ENCODE measurements around the gene LRRC3. TPM values are rescaled to one million over a fixed set of nuclear protein-coding genes. Genes with fewer than 3 reads are reported as not detected.
A peak's percentile ranks its signal among the peaks of the same experiment; 100 is the strongest.

The LRRC3 gene
- total and polyA plus RNA-seq, 4 donors, result 0.63 to 5.3 (median 1.5) TPM

DNA sequence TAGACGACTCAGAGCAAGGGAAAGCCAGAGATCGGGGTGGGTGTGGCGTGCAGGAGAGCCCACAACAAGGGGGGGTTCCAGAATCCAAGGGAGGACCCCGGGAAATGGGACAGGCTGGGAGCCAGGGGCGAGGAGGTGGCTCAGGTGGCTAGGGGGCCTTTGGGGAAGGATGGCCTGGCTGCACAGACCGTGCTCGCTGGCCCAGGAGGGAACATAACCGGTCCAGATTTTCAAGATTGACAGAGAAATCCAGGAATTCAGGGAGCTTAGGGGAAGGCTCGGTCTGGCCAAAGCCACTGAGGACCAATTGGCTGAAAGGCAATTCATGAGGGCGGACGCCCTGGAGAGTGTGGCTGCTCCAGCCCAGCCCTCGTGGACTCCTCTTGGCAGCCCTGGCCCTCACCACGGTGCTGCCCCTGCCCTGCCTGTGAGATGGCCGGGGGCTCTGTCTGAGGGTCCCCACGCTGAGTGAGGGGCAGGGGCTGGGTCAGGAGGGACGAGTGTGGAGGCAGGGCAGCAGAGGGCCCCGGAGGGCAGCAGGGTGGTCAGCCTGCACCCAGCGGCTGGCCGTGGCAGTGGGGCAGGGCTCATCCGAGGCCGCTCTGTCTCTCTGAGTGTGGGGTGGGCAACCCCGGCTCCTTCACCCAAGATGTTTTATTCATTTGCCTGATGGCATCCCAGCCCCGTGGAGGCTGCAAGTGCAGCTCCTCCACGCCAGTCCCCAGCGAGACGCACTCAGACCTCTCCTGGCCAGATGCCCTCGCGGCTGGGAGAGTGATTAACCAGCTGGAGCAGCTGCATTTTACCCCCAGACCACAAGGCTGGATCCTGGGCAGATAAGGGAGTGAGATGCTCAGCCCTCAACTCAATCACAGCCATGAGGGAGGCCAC is 5.6 kb upstream of the LRRC3 start:
- Histone ChIP-seq H3K4me1 (ENCODE audit: control insufficient read depth in 1 of 2, insufficient read depth in 2 of 2, low read length in 2 of 2) (no peaks in the 10 kb centered on the region), H3K9me3 (ENCODE audit: control insufficient read depth, low read length) (no peaks in the 10 kb centered on the region), H3K36me3 (ENCODE audit: control insufficient read depth in 1 of 2, insufficient read depth in 2 of 2, low read length in 1 of 2) (no peaks in the 10 kb centered on the region), H3K4me3 (ENCODE audit: low read length in 2 of 2) (no peak overlapping the region), H3K27me3 (ENCODE audit: control insufficient read depth in 1 of 2, insufficient read depth in 2 of 2, low read length in 1 of 2) (no peaks in the 10 kb centered on the region), H3K27ac (ENCODE audit: low read depth in 1 of 2, low read length in 2 of 2) (no peak overlapping the region)
- intact Hi-C loops (cut with DNase I), result no loop called here
- ATAC-seq (ENCODE audit: low FRiP score) (peak; percentile 25), DNase-seq (peak in 1 of 2 donors; percentile 70)
- WGBS, 2 donors, result 62 to 70% methylated on average over 28 of the region's 28 CpGs

DNA sequence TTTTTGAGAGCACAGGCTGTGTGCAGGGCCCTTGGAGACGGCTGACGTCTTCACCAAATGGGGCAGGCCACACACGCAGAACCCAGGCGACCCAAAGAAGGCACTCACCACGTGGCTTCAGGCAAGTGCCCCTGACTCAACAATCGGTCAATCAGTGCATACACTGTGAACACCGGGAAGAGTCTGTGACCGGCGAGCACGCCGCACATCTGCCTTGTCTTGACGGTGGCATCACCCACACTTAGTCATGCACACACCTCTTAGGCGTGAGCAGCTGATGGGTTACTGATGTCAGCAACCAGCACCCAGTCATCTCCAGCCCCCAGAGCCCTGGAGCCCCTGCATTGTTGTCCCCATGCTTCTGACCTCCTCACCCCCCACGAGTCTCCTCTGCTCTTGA is 4.9 kb upstream of the LRRC3 start:
- Histone ChIP-seq H3K4me1 (ENCODE audit: control insufficient read depth in 1 of 2, insufficient read depth in 2 of 2, low read length in 2 of 2) (no peaks in the 10 kb centered on the region), H3K27ac (ENCODE audit: low read depth in 1 of 2, low read length in 2 of 2) (no peak overlapping the region), H3K36me3 (ENCODE audit: control insufficient read depth in 1 of 2, insufficient read depth in 2 of 2, low read length in 1 of 2) (no peaks in the 10 kb centered on the region), H3K4me3 (ENCODE audit: low read length in 2 of 2) (no peak overlapping the region), H3K9me3 (ENCODE audit: control insufficient read depth, low read length) (no peaks in the 10 kb centered on the region), H3K27me3 (ENCODE audit: control insufficient read depth in 1 of 2, insufficient read depth in 2 of 2, low read length in 1 of 2) (no peaks in the 10 kb centered on the region)
- 79% methylated on average over 14 of the region's 14 CpGs for WGBS, 2 donors
- intact Hi-C loops (cut with DNase I), result no loop called here
- no peak for ATAC-seq (ENCODE audit: low FRiP score)
- DNase-seq, result peak in 1 of 2 donors; percentile 24

DNA sequence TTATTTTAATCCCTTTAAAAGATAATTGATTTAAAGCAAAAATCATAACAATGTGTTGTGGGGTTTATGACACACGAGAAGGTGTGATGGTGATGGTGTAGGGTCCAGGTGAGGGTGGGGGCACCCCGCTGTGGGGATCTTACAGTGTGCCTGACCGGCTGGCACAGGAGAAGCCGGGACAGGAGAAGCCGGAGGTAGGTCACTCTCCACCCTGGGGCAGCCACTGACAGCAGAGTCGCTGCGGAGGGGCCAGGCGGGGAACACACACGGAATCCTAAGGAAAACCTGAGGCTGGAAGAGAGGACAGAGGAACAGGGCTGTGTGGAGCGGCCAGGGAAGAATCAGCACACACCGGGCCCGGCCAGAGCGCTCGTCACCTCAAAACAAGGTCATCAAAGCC is 4.3 kb upstream of the LRRC3 start:
- Histone ChIP-seq H3K9me3 (ENCODE audit: control insufficient read depth, low read length) (no peaks in the 10 kb centered on the region), H3K36me3 (ENCODE audit: control insufficient read depth in 1 of 2, insufficient read depth in 2 of 2, low read length in 1 of 2) (no peaks in the 10 kb centered on the region), H3K27me3 (ENCODE audit: control insufficient read depth in 1 of 2, insufficient read depth in 2 of 2, low read length in 1 of 2) (no peaks in the 10 kb centered on the region), H3K4me3 (ENCODE audit: low read length in 2 of 2) (no peak overlapping the region), H3K27ac (ENCODE audit: low read depth in 1 of 2, low read length in 2 of 2) (no peak overlapping the region), H3K4me1 (ENCODE audit: control insufficient read depth in 1 of 2, insufficient read depth in 2 of 2, low read length in 2 of 2) (no peaks in the 10 kb centered on the region)
- 89 to 91% methylated on average over 14 of the region's 14 CpGs for WGBS, 2 donors
- DNase-seq (peak in 1 of 2 donors; percentile 54), ATAC-seq (ENCODE audit: low FRiP score) (no peak)
- intact Hi-C loops (cut with DNase I), result no loop called here

DNA sequence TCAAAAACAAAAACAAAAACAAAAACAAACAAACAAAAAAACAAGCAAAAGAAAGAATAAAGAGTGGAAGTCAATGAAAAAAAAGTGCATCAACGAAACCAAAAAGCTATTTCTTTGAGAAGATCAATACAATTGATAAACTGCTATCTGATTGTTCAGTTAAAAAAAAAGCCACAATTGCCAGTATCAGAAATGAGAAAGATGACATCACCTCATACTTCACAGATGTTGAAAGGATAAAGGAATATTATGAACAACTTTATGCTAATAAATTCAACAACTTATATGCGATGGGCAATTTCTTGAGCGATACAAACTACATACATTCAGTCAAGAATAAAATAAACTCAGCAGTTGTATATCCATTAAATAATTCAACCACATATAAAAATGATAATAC is 2.2 kb upstream of the LRRC3 start:
- Histone ChIP-seq H3K36me3 (ENCODE audit: control insufficient read depth in 1 of 2, insufficient read depth in 2 of 2, low read length in 1 of 2) (no peaks in the 10 kb centered on the region), H3K27me3 (ENCODE audit: control insufficient read depth in 1 of 2, insufficient read depth in 2 of 2, low read length in 1 of 2) (no peaks in the 10 kb centered on the region), H3K9me3 (ENCODE audit: control insufficient read depth, low read length) (no peaks in the 10 kb centered on the region), H3K27ac (ENCODE audit: low read depth in 1 of 2, low read length in 2 of 2) (no peak overlapping the region), H3K4me3 (ENCODE audit: low read length in 2 of 2) (no peak overlapping the region), H3K4me1 (ENCODE audit: control insufficient read depth in 1 of 2, insufficient read depth in 2 of 2, low read length in 2 of 2) (no peaks in the 10 kb centered on the region)
- intact Hi-C loops (cut with DNase I), result no loop called here
- 97 to 100% methylated on average over 3 of the region's 3 CpGs for WGBS, 2 donors
- ATAC-seq (ENCODE audit: low FRiP score) (no peak), DNase-seq (no peak)

DNA sequence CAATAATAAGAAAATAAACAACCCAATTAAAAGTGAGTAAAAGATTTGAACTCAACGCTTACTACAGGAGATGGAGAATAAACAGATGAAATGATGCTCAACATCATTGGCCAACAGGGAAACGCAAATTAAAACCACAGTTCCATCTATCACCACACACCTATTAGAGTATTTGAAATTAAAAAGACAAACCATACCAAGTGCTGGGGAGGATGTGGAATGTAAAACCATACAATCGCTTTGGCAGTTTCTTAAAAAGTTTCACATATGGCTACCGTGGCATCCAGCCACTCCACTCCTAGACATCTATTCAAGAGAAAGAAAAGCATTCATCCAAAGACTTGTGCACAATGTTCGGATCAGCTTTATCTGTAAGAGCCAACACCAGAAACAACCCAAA is 1.3 kb upstream of the LRRC3 start:
- H3K9me3 ChIP-seq (ENCODE audit: control insufficient read depth, low read length), result no peaks in the 10 kb centered on the region
- intact Hi-C loops (cut with DNase I), result no loop called here
- ATAC-seq (ENCODE audit: low FRiP score), result no peak
- no peaks in the 10 kb centered on the region for H3K36me3 ChIP-seq (ENCODE audit: control insufficient read depth in 1 of 2, insufficient read depth in 2 of 2, low read length in 1 of 2)
- WGBS, 2 donors, result 89 to 92% methylated on average over 5 of the region's 5 CpGs
- H3K27me3 ChIP-seq (ENCODE audit: control insufficient read depth in 1 of 2, insufficient read depth in 2 of 2, low read length in 1 of 2), result no peaks in the 10 kb centered on the region
- H3K4me3 ChIP-seq (ENCODE audit: low read length in 2 of 2), result no peak overlapping the region
- DNase-seq, result no peak
- no peaks in the 10 kb centered on the region for H3K4me1 ChIP-seq (ENCODE audit: control insufficient read depth in 1 of 2, insufficient read depth in 2 of 2, low read length in 2 of 2)
- no peak overlapping the region for H3K27ac ChIP-seq (ENCODE audit: low read depth in 1 of 2, low read length in 2 of 2)

DNA sequence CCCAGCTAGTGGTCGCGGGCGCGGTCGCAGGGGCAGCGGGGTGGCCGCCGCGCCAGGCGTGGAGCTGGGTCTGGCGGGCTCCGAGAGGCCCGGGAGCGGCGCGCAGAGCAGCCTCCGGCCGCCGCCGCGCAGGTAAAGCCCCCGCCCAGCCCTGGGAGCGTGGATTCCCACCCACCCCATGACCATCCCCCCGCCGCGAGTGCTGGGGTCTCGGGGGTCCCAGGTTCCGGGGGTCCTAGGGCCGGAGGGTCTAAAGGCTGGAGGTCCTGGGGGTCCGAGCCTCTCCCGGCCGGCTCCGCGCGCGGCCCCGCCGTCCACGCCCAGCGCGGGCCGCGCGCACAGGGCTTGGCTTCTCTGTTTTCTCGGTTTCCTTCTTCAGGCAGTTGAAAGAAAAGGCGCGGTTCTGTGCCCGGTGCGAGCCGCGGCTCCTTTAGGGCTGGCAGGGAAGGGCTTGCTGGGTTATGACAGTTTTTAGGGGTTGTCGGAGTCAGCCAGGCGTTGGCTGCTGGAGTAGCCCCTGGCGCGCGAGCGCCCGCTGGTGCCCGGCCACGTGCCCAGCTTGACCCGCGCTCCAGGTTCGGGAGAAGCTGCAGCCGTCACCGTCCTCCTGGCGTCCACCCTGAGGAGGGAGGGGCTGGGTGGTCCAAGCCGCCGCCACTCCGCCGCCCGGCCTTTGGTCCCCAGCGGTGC is 359 bp downstream of the LRRC3 start:
- Histone ChIP-seq H3K27me3 (ENCODE audit: control insufficient read depth in 1 of 2, insufficient read depth in 2 of 2, low read length in 1 of 2) (no peaks in the 10 kb centered on the region), H3K4me3 (ENCODE audit: low read length in 2 of 2) (peak overlapping the region; percentile 67 to 73), H3K36me3 (ENCODE audit: control insufficient read depth in 1 of 2, insufficient read depth in 2 of 2, low read length in 1 of 2) (no peaks in the 10 kb centered on the region), H3K27ac (ENCODE audit: low read depth in 1 of 2, low read length in 2 of 2) (no peak overlapping the region), H3K4me1 (ENCODE audit: control insufficient read depth in 1 of 2, insufficient read depth in 2 of 2, low read length in 2 of 2) (no peaks in the 10 kb centered on the region), H3K9me3 (ENCODE audit: control insufficient read depth, low read length) (no peaks in the 10 kb centered on the region)
- peak in 1 of 2 donors; percentile 79 for DNase-seq
- intact Hi-C loops (cut with DNase I), result loop anchor here in 1 of 2 donors (5.0 kb wide), 1 partner anchor 113 kb away; no protein-coding TSS in a partner anchor
- ATAC-seq (ENCODE audit: low FRiP score), result peak; percentile 42
- WGBS, 2 donors, result 1 to 2% methylated on average over 53 to 72 of the region's 72 CpGs

DNA sequence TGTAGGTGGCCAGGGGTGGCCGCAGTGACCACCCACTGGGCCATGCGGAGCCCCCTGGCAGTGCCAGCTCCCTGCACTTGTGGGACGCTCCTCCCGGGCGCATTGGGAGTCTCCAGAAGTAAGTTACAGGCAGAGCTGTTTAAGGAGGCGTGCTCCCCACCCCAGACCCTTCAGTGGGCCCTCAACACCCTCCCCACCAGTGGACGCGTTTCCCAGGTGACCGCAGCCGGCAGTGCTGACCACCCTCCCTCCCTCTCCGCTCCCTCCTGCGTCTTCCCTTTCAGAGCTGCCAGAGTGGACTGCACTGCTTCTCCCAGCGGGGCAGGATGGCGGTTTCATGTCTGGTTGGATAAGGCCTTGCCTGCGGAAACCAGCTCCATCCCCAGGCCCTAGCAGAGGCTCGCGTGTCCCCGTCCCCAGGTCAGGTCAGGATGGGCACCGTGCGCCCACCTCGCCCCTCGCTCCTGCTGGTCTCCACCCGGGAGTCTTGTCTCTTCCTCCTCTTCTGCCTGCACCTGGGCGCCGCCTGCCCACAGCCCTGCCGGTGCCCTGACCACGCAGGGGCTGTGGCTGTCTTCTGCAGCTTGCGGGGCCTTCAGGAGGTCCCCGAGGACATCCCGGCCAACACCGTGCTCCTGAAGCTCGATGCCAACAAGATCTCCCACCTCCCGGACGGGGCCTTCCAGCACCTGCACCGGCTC is 1.1 kb downstream of the LRRC3 start:
- intact Hi-C loops (cut with DNase I), result loop anchor here in 1 of 2 donors (5.0 kb wide), 1 partner anchor 114 kb away; no protein-coding TSS in a partner anchor
- 76 to 83% methylated on average over 33 to 35 of the region's 35 CpGs for WGBS, 2 donors
- DNase-seq (peak in 1 of 2 donors; percentile 75), ATAC-seq (ENCODE audit: low FRiP score) (no peak)
- Histone ChIP-seq H3K36me3 (ENCODE audit: control insufficient read depth in 1 of 2, insufficient read depth in 2 of 2, low read length in 1 of 2) (no peaks in the 10 kb centered on the region), H3K9me3 (ENCODE audit: control insufficient read depth, low read length) (no peaks in the 10 kb centered on the region), H3K27me3 (ENCODE audit: control insufficient read depth in 1 of 2, insufficient read depth in 2 of 2, low read length in 1 of 2) (no peaks in the 10 kb centered on the region), H3K27ac (ENCODE audit: low read depth in 1 of 2, low read length in 2 of 2) (no peak overlapping the region), H3K4me3 (ENCODE audit: low read length in 2 of 2) (peak overlapping the region; percentile 67 to 73), H3K4me1 (ENCODE audit: control insufficient read depth in 1 of 2, insufficient read depth in 2 of 2, low read length in 2 of 2) (no peaks in the 10 kb centered on the region)

DNA sequence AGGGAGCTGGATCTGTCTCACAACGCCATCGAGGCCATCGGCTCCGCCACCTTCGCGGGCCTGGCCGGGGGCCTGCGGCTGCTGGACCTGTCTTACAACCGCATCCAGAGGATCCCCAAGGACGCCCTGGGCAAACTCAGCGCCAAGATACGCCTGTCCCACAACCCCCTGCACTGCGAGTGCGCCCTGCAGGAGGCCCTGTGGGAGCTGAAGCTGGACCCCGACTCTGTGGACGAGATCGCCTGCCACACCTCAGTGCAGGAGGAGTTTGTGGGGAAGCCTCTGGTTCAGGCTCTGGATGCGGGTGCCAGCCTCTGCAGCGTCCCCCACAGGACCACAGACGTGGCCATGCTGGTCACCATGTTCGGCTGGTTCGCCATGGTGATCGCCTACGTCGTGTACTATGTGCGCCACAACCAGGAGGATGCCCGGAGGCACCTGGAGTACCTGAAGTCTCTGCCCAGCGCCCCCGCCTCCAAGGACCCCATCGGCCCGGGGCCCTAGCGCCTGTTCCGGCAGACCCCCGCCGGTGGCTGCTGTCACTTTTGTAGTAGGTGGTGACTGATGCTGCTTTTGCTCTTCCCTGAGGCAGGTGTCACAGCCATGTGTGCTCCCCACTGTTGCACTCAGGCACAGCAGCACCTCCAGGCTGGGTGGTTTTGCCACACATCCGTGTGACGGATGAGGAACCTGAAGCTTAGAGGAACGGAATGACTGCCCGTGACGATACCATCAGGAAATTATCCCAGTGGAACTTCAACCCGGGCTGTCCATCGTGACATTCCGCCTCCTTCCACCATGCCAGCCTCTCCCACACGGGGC is 1.8 kb downstream of the LRRC3 start:
- Histone ChIP-seq H3K4me1 (ENCODE audit: control insufficient read depth in 1 of 2, insufficient read depth in 2 of 2, low read length in 2 of 2) (no peaks in the 10 kb centered on the region), H3K27ac (ENCODE audit: low read depth in 1 of 2, low read length in 2 of 2) (no peak overlapping the region), H3K9me3 (ENCODE audit: control insufficient read depth, low read length) (no peaks in the 10 kb centered on the region), H3K27me3 (ENCODE audit: control insufficient read depth in 1 of 2, insufficient read depth in 2 of 2, low read length in 1 of 2) (no peaks in the 10 kb centered on the region), H3K36me3 (ENCODE audit: control insufficient read depth in 1 of 2, insufficient read depth in 2 of 2, low read length in 1 of 2) (no peaks in the 10 kb centered on the region), H3K4me3 (ENCODE audit: low read length in 2 of 2) (no peak overlapping the region)
- DNase-seq (peak in 1 of 2 donors; percentile 73), ATAC-seq (ENCODE audit: low FRiP score) (no peak)
- WGBS, 2 donors, result 96 to 98% methylated on average over 44 of the region's 44 CpGs
- intact Hi-C loops (cut with DNase I), result loop anchor here in 1 of 2 donors (5.0 kb wide), 1 partner anchor 115 kb away; no protein-coding TSS in a partner anchor

Data from aorta (tissue), 5 donors.